H9 (cell line): ENCODE results near the gene CMSS1. TPM values are rescaled to one million over a fixed set of nuclear protein-coding genes. Genes with fewer than 3 reads are reported as not detected.

Experiments used
- DNase-seq: peaks from one replicate; pipeline ENCODE4 v3.0.0-alpha.2; 2017
- H2AFZ ChIP-seq: one replicate; pipeline ENCODE4 v1.6.1; 2013; ENCODE audit warnings: mild to moderate bottlenecking, low read length, control low read depth, moderate library complexity
- H2AK5ac ChIP-seq: 2 replicates; pipeline ENCODE4 v1.6.1; 2013; ENCODE audit warnings: low read length, control low read depth, mixed read lengths; ENCODE audit not compliant: insufficient read length
- H2BK120ac ChIP-seq: one replicate; pipeline ENCODE4 v1.6.1; 2013; ENCODE audit warnings: low read depth, mild to moderate bottlenecking, low read length, control low read depth, inconsistent platforms; ENCODE audit not compliant: poor library complexity, severe bottlenecking
- H2BK12ac ChIP-seq: 2 replicates; pipeline ENCODE4 v1.6.1; 2013; ENCODE audit warnings: low read length, control low read depth, mixed read lengths, low read depth; ENCODE audit not compliant: insufficient read length
- H2BK15ac ChIP-seq: 2 replicates; pipeline ENCODE4 v1.6.1; 2013; ENCODE audit warnings: low read depth, low read length, control low read depth
- H2BK20ac ChIP-seq: one replicate; pipeline ENCODE4 v1.6.1; 2013; ENCODE audit warnings: low read depth, mild to moderate bottlenecking, low read length, control low read depth, inconsistent platforms; ENCODE audit not compliant: poor library complexity, severe bottlenecking
- H2BK5ac ChIP-seq: 2 replicates; pipeline ENCODE4 v1.6.1; 2013; ENCODE audit warnings: low read length, control low read depth, mixed read lengths; ENCODE audit not compliant: insufficient read length
- H3K14ac ChIP-seq: 2 replicates; pipeline ENCODE4 v1.6.1; 2013; ENCODE audit warnings: low read length, control low read depth; ENCODE audit not compliant: insufficient read depth
- H3K18ac ChIP-seq: 2 replicates; pipeline ENCODE4 v1.6.1; 2013; ENCODE audit warnings: low read depth, mild to moderate bottlenecking, mixed read lengths, low read length, control low read depth; ENCODE audit not compliant: insufficient read length
- H3K23ac ChIP-seq: 2 replicates; pipeline ENCODE4 v1.6.1; 2013; ENCODE audit warnings: low read length, control low read depth, mixed read lengths, low read depth; ENCODE audit not compliant: insufficient read length
- H3K23me2 ChIP-seq: 2 replicates; pipeline ENCODE4 v1.6.1; 2013; ENCODE audit warnings: low read depth, mild to moderate bottlenecking, mixed read lengths, low read length, control low read depth; ENCODE audit not compliant: insufficient read length, poor library complexity, severe bottlenecking
- H3K27ac ChIP-seq: 2 replicates; pipeline ENCODE4 v1.5.1; 2013; ENCODE audit warnings: low read length, control low read depth, mixed read lengths, low read depth; ENCODE audit not compliant: insufficient read length
- H3K27me3 ChIP-seq: 2 replicates; pipeline ENCODE4 v1.6.1; 2013; ENCODE audit warnings: low read length, control low read depth, inconsistent platforms; ENCODE audit not compliant: insufficient read depth
- H3K4ac ChIP-seq: 2 replicates; pipeline ENCODE4 v1.6.1; 2013; ENCODE audit warnings: low read depth, mild to moderate bottlenecking, control low read depth, inconsistent platforms, low read length, moderate library complexity
- H3K4me1 ChIP-seq: 2 replicates; pipeline ENCODE4 v1.6.1; 2013; ENCODE audit warnings: low read length, control low read depth, inconsistent platforms; ENCODE audit not compliant: insufficient read depth
- H3K4me2 ChIP-seq: 2 replicates; pipeline ENCODE4 v1.6.1; 2013; ENCODE audit warnings: low read length, control low read depth, mixed read lengths; ENCODE audit not compliant: insufficient read length, insufficient read depth
- H3K56ac ChIP-seq: 2 replicates; pipeline ENCODE4 v1.6.1; 2013; ENCODE audit warnings: low read depth, mild to moderate bottlenecking, mixed read lengths, low read length, control low read depth; ENCODE audit not compliant: insufficient read length
- H3K79me1 ChIP-seq: 2 replicates; pipeline ENCODE4 v1.6.1; 2013; ENCODE audit warnings: low read depth, mild to moderate bottlenecking, moderate library complexity, low read length, control low read depth, inconsistent platforms; ENCODE audit not compliant: insufficient read depth, poor library complexity, severe bottlenecking
- H3K79me2 ChIP-seq: 2 replicates; pipeline ENCODE4 v1.6.1; 2013; ENCODE audit warnings: low read length, control low read depth, inconsistent platforms; ENCODE audit not compliant: insufficient read depth
- H3K9ac ChIP-seq: 2 replicates; pipeline ENCODE4 v1.6.1; 2013; ENCODE audit warnings: low read length, control low read depth, mixed read lengths; ENCODE audit not compliant: insufficient read length; ENCODE audit errors: extremely low read depth
- H3K9me3 ChIP-seq: one replicate; pipeline ENCODE4 v1.6.1; 2013; ENCODE audit warnings: low read depth, low read length, inconsistent platforms; ENCODE audit not compliant: control insufficient read depth
- H3T11ph ChIP-seq: one replicate; pipeline ENCODE4 v1.6.1; 2013; ENCODE audit warnings: mild to moderate bottlenecking, low read length, control low read depth, inconsistent platforms
- H4K20me1 ChIP-seq: one replicate; pipeline ENCODE4 v1.6.1; 2013; ENCODE audit not compliant: control insufficient read depth, insufficient read length, insufficient read depth
- H4K5ac ChIP-seq: 2 replicates; pipeline ENCODE4 v1.6.1; 2013; ENCODE audit warnings: low read depth, mild to moderate bottlenecking, mixed read lengths, low read length, control low read depth; ENCODE audit not compliant: insufficient read length
- H4K8ac ChIP-seq: replicated peaks from 2 replicates; pipeline ENCODE4 v1.6.1; 2013; ENCODE audit warnings: low read length, control low read depth, mixed read lengths, low read depth; ENCODE audit not compliant: insufficient read length
- H4K91ac ChIP-seq: 2 replicates; pipeline ENCODE4 v1.6.1; 2013; ENCODE audit warnings: low read depth, mild to moderate bottlenecking, moderate library complexity, mixed read lengths, low read length, control low read depth; ENCODE audit not compliant: insufficient read length
- H3K27ac Mint-ChIP-seq, 3 experiments: 2 replicates in 2 of 3; 3 replicates in 1 of 3; pipeline ENCODE4 v1.8.0; 2020 to 2021; ENCODE audit warnings: mixed read lengths in 3 of 3, mild to moderate bottlenecking in 1 of 3, moderate library complexity in 1 of 3
- H3K27me3 Mint-ChIP-seq: 2 replicates; pipeline ENCODE4 v1.8.0; 2021; ENCODE audit warnings: low read depth, mild to moderate bottlenecking, moderate library complexity, mixed read lengths
- H3K36me3 Mint-ChIP-seq, 3 experiments: 2 replicates in 2 of 3; 3 replicates in 1 of 3; pipeline ENCODE4 v1.8.0; 2020 to 2021; ENCODE audit warnings: low read depth in 3 of 3, mixed read lengths in 3 of 3; ENCODE audit not compliant: insufficient read depth in 1 of 3
- H3K4me1 Mint-ChIP-seq, 2 experiments: 2 replicates each; pipeline ENCODE4 v1.8.0; 2020; ENCODE audit warnings: mixed read lengths in 2 of 2
- H3K4me3 Mint-ChIP-seq, 2 experiments: 2 replicates in 1 of 2; 3 replicates in 1 of 2; pipeline ENCODE4 v1.8.0; 2020 to 2021; ENCODE audit warnings: mild to moderate bottlenecking in 2 of 2, mixed read lengths in 2 of 2, moderate library complexity in 1 of 2
- H3K9me3 Mint-ChIP-seq, 2 experiments: 2 replicates in 1 of 2; 3 replicates in 1 of 2; pipeline ENCODE4 v1.8.0; 2020; ENCODE audit warnings: mild to moderate bottlenecking in 2 of 2, mixed read lengths in 2 of 2, moderate library complexity in 1 of 2
- CTCF ChIP-seq: fragments of 200-600 bp; sonication (generic); conservative IDR thresholded peaks from 3 replicates; pipeline ENCODE4 v1.8.0; 2021; ENCODE audit warnings: antibody characterized with exemption, mild to moderate bottlenecking
- WGBS: extraction: QIAGEN DNeasy Blood & Tissue Kit; methylation state at CpG from one replicate; pipeline ENCODE4 v1.1.7; 2013; ENCODE audit warnings: missing lambda C conversion rate, low lambda C conversion rate, mixed read lengths; ENCODE audit not compliant: insufficient read length; ENCODE audit errors: extremely low coverage; 5-methylcytosine and 5-hydroxymethylcytosine counted together
- total RNA-seq: library from RNA; stranded (reverse); gene quantifications from 2 replicates; pipeline ENCODE4 v1.2.1, GENCODE V29; 2021

Gene CMSS1
- total RNA-seq, 1 experiment from 2014 or later: 61.8 TPM

DNA sequence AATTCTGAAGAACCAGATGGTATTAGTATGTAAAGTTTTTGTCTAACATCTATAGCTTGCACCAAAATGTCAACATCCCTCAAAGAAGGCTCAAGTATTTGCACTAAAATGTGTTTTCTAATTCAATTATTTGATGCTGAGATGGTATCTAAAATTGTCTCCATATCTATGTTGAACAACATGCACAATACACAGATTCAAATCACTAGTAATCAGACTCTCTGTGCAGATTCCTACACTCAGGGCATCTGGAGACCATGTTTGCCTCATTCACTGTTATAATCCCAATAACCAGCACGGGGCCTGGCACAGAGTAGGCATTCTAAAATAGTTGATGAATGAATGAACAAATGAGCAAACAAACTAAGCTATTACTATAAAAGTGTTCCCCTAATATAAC, 294.1 kb downstream of the CMSS1 start:
- WGBS: no CpG with 5 or more reads among the region's 1 CpG
- no peak for TF ChIP-seq CTCF

More for the DNA sequence above, 294.1 kb downstream of the CMSS1 start:
- Histone ChIP-seq H2BK20ac (no peak overlapping the region), H3K4me2 (no peak overlapping the region), H3T11ph (no peak overlapping the region), H3K27ac (no peak overlapping the region), H3K23ac (no peak overlapping the region), H2AFZ (no peak overlapping the region), H3K56ac (no peak overlapping the region), H3K14ac (no peak overlapping the region), H4K5ac (no peak overlapping the region), H3K4me1 (no peaks in the 10 kb centered on the region), H2BK15ac (no peak overlapping the region), H3K79me1 (no peaks in the 10 kb centered on the region), H3K27me3 (no peaks in the 10 kb centered on the region), H2BK120ac (no peak overlapping the region), H4K20me1 (no peaks in the 10 kb centered on the region), H3K18ac (no peak overlapping the region), H4K8ac (no peak overlapping the region), H3K23me2 (no peaks in the 10 kb centered on the region), H2BK12ac (no peak overlapping the region), H3K4ac (no peak overlapping the region), H3K9me3 (no peaks in the 10 kb centered on the region), H3K9ac (no peak overlapping the region), H3K79me2 (no peaks in the 10 kb centered on the region), H4K91ac (no peak overlapping the region), H2AK5ac (no peak overlapping the region), H2BK5ac (no peak overlapping the region)
- Mint-ChIP-seq H3K36me3 (peaks cover 0 to 4% (median 0%) of the 10 kb centered on the region in 3 experiments; a peak in 1 of 7 replicates), H3K27ac (no peak overlapping the region), H3K27me3 (no peaks in the 10 kb centered on the region), H3K4me1 (no peaks in the 10 kb centered on the region), H3K4me3 (no peak overlapping the region), H3K9me3 (peaks cover 0 to 3% of the 10 kb centered on the region in 2 experiments; a peak in 1 of 5 replicates)
- DNase-seq: no peak
